Loucy (cell line): ENCODE results near the gene GPRC5A.

Experiments used
- EZH2phosphoT487 ChIP-seq: fragments of 200-600 bp; IDR thresholded peaks from 2 replicates; pipeline ENCODE4 v1.6.1; 2018; ENCODE audit warnings: antibody characterized with exemption, mild to moderate bottlenecking, moderate library complexity, borderline replicate concordance
- TF ChIP-seq, protein P1 (sequence below): fragments of 200-600 bp; sonication (generic); conservative IDR thresholded peaks from 2 replicates; pipeline ENCODE4 v1.5.1; 2014; ENCODE audit warnings: mild to moderate bottlenecking, antibody characterized with exemption, low read length

DNA sequence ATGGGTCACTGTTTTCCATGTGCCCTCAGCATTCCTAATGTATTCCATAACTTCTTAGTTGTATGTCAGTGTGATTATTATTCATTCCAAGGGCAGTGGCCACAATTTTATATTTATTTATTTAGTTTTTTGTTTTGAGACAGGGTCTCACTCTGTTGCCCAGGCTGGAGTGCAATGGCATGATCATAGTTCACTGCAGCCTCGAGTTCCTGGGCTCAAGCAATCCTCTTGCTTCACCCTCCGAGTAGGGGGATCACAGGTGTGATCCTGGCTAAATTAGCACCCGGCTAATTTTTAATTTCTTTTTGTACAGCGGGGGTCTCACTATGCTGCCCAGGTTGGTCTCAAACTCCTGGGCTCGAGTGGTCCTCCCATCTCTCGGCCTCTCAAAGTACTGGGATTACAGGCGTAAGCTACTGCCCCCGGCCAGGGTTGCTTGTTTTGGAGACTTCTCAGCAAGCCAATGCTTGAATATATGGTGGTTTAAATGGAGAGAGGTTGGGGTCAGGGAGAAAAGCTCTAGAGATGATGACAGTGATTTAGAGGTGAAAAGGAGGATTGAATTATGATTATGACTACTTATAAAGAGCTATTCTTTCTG, 7.6 kb downstream of the GPRC5A start:
- TF ChIP-seq, protein P1, sequence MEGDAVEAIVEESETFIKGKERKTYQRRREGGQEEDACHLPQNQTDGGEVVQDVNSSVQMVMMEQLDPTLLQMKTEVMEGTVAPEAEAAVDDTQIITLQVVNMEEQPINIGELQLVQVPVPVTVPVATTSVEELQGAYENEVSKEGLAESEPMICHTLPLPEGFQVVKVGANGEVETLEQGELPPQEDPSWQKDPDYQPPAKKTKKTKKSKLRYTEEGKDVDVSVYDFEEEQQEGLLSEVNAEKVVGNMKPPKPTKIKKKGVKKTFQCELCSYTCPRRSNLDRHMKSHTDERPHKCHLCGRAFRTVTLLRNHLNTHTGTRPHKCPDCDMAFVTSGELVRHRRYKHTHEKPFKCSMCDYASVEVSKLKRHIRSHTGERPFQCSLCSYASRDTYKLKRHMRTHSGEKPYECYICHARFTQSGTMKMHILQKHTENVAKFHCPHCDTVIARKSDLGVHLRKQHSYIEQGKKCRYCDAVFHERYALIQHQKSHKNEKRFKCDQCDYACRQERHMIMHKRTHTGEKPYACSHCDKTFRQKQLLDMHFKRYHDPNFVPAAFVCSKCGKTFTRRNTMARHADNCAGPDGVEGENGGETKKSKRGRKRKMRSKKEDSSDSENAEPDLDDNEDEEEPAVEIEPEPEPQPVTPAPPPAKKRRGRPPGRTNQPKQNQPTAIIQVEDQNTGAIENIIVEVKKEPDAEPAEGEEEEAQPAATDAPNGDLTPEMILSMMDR = no peak
- TF ChIP-seq EZH2phosphoT487 = no peak
